ENCODE data around the gene CLDN5.

CLDN5 gene

GRCh38 chr22:19478901-19479354 lies 45.3 kb downstream of the CLDN5 start, which contains the start of gene UFD1:
TSS of gene UFD1 (minus strand) at chr22:19479193. CDS start at chr22:19479085, 108 bp downstream.
- peak; percentile 65 for DNase-seq

GRCh38 chr22:19478045-19478900 lies 45.9 kb downstream of the CLDN5 start:
- peak in 1 of 2 experiments; percentile 9 for DNase-seq

- no peak for DNase-seq
These were observed 46.7 kb downstream of the CLDN5 start for GRCh38 chr22:19477321-19478044.

- DNase-seq = no peak
These were observed 48.2 kb downstream of the CLDN5 start for GRCh38 chr22:19476023-19476422.

- no peak for DNase-seq
These were observed 50.6 kb downstream of the CLDN5 start for GRCh38 chr22:19473578-19473977.

Measured in activated CD4-positive, alpha-beta T cell treated with anti-CD3 and anti-CD28 coated beads, Interleukin-2, amount 50 U/mL, for 4 hours (primary cell).